T-cell (primary cell): ENCODE results near the gene HABP2. TPM values are rescaled to one million over a fixed set of nuclear protein-coding genes. Genes with fewer than 3 reads are reported as not detected.

Experiments
- ATAC-seq, 4 experiments: fragments of 200-7000 bp in 3 of 4; fragments of 150-1000 bp in 1 of 4; cut with Tn5 transposase; replicated peaks in 1 of 4; 1 replicate in 3 of 4; 2 replicates in 1 of 4; pipeline ENCODE4 v1.10.0; 2021; ENCODE audit warnings: moderate library complexity in 3 of 4, mild to moderate bottlenecking in 2 of 4, moderate number of reproducible peaks in 1 of 4
- CTCF ChIA-PET, 2 donors: fragments of 300-600 bp; sonication (Branson Sonifier 250); formaldehyde crosslinking; loops; one replicate each; lab custom pipeline; 2022; ENCODE audit warnings: antibody characterized with exemption in 2 of 2; lab: Charles Lee
- POLR2A ChIA-PET, 2 donors: fragments of 300-600 bp; sonication (Branson Sonifier 250); formaldehyde crosslinking; loops; one replicate each; lab custom pipeline; 2022; ENCODE audit warnings: antibody characterized with exemption in 2 of 2; lab: Charles Lee
- DNase-seq, 35 experiments: peaks; one replicate each; pipeline versions ENCODE4 v3.0.0 to v3.0.0-alpha.2; 2013 to 2023
- H3K27ac ChIP-seq: one replicate; pipeline ENCODE4 v1.5.1; 2013; ENCODE audit warnings: low read length
- H3K27me3 ChIP-seq, 2 experiments: replicated peaks in 1 of 2; 1 replicate in 1 of 2; 2 replicates in 1 of 2; pipeline versions ENCODE4 v1.6.1 to v1.7.0; 2013; ENCODE audit warnings: low read length in 1 of 2, mixed read lengths in 1 of 2; ENCODE audit not compliant: control insufficient read depth in 2 of 2, insufficient read depth in 2 of 2; ENCODE audit errors: extremely low read depth in 1 of 2
- H3K36me3 ChIP-seq, 2 donors: 1 replicate in 1 of 2; 2 replicates in 1 of 2; pipeline versions ENCODE4 v1.6.1 to v1.7.0; 2013; ENCODE audit warnings: low read length in 1 of 2; ENCODE audit not compliant: control insufficient read depth in 2 of 2, insufficient read depth in 1 of 2; ENCODE audit errors: extremely low read depth in 1 of 2
- H3K4me1 ChIP-seq, 2 experiments: 1 replicate in 1 of 2; 2 replicates in 1 of 2; pipeline versions ENCODE4 v1.6.1 to v1.7.0; 2013; ENCODE audit warnings: low read length in 2 of 2, mixed read lengths in 1 of 2; ENCODE audit not compliant: insufficient read depth in 2 of 2, control insufficient read depth in 1 of 2; ENCODE audit errors: extremely low read depth in 1 of 2
- H3K4me3 ChIP-seq, 2 donors: 1 replicate in 1 of 2; 2 replicates in 1 of 2; pipeline versions ENCODE4 v1.5.1 to v1.7.0; 2013; ENCODE audit warnings: mild to moderate bottlenecking in 2 of 2, low read length in 1 of 2, moderate library complexity in 1 of 2; ENCODE audit not compliant: control insufficient read depth in 1 of 2; ENCODE audit errors: extremely low read depth in 1 of 2
- H3K9me3 ChIP-seq: 2 replicates; pipeline ENCODE4 v1.7.0; 2013
- H3K27ac Mint-ChIP-seq, 2 donors: one replicate each; pipeline ENCODE4 v1.8.0; 2020 to 2021; ENCODE audit warnings: mild to moderate bottlenecking in 2 of 2, mixed read lengths in 2 of 2
- H3K27me3 Mint-ChIP-seq, 2 donors: one replicate each; pipeline ENCODE4 v1.8.0; 2021 to 2022; ENCODE audit warnings: mixed read lengths in 2 of 2
- H3K36me3 Mint-ChIP-seq: one replicate; pipeline ENCODE4 v1.8.0; 2021; ENCODE audit warnings: mixed read lengths
- H3K4me1 Mint-ChIP-seq, 3 donors: one replicate each; pipeline ENCODE4 v1.8.0; 2020 to 2022; ENCODE audit warnings: mixed read lengths in 3 of 3, mild to moderate bottlenecking in 1 of 3
- H3K4me3 Mint-ChIP-seq, 3 donors: one replicate each; pipeline ENCODE4 v1.8.0; 2020 to 2022; ENCODE audit warnings: mild to moderate bottlenecking in 3 of 3, mixed read lengths in 3 of 3, moderate library complexity in 3 of 3
- H3K9me3 Mint-ChIP-seq, 3 donors: one replicate each; pipeline ENCODE4 v1.8.0; 2020 to 2022; ENCODE audit warnings: mixed read lengths in 3 of 3
- WGBS: methylation state at CpG from one replicate; pipeline ENCODE4 v1.1.5; 2013; ENCODE audit warnings: missing lambda C conversion rate; ENCODE audit not compliant: insufficient coverage; 5-methylcytosine and 5-hydroxymethylcytosine counted together
- total RNA-seq, 35 experiments: library from RNA in 6 of 35; stranded (reverse) in 6 of 35; fragments of 120-200 nt in 1 of 35; gene quantifications; one replicate each; pipeline versions ENCODE4 v1.2.1 to v1.2.4 and lab custom pipeline; 2013 to 2026

HABP2 gene
- total RNA-seq, 5 donors from 2014 or later (not counting 1 experiment from before 2014, with no cell fraction given) = 0.13 to 0.28 (median 0.20) TPM; not detected in 2

DNA sequence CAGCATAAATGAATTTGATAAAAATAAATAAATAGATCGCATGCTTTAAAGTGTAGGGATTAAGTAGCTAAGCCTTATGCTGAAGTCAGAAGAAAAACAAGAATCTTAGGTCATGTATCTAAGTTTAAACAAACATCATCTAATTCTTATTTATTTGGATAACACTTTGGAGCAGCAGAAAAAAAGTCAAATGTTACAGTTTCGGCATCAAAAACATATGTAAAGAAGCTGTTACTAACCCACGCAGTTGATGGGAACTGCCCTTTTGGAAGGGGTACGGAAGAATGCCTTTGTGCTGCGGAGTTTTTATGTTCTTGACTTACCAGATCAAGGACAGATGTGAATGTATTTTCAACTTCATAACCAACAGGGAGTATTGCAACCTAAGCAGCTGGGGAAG is 37.3 kb upstream of the HABP2 start:
- H3K4me3 ChIP-seq = no peak overlapping the region
- WGBS = 100% methylated on average over 1 of the region's 5 CpGs
- no peaks in the 10 kb centered on the region for H3K4me1 Mint-ChIP-seq
- no peak overlapping the region for H3K27ac ChIP-seq
- H3K27me3 Mint-ChIP-seq = peaks cover 10 to 12% of the 10 kb centered on the region in 2 donors
- no peak overlapping the region for H3K27ac Mint-ChIP-seq
- ChIA-PET CTCF (no interaction called here), POLR2A (no interaction called here)
- H3K9me3 Mint-ChIP-seq = peaks cover 7 to 16% (median 14%) of the 10 kb centered on the region in 3 donors
- no peaks in the 10 kb centered on the region for H3K36me3 Mint-ChIP-seq
- ATAC-seq (no peak), DNase-seq (no peak)
- H3K9me3 ChIP-seq = no peaks in the 10 kb centered on the region
- H3K4me1 ChIP-seq = no peaks in the 10 kb centered on the region
- peaks cover 0 to 17% of the 10 kb centered on the region in 2 experiments for H3K27me3 ChIP-seq
- H3K36me3 ChIP-seq = no peaks in the 10 kb centered on the region
- no peak overlapping the region for H3K4me3 Mint-ChIP-seq

DNA sequence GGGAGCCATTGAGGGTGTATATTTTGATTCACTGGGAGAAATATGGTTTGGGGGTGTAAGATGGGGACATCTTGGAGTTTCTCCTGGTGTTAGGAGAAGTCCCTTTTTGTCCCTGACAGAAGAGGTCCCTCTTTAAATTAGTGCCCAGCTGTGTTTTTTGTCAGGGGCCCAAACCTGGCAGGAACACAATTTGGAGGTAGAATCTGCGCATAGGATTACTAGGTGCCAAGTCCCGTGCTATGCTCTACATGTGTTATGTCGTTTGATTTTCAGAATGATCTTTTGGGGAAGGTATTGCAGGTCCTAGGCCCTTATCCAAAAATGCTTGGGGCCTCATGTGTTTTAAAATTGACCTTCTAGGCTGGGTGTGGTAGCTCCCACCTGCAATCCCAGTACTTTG is 36.8 kb upstream of the HABP2 start:
- Histone ChIP-seq H3K4me3 (no peak overlapping the region), H3K27me3 (peaks cover 0 to 17% of the 10 kb centered on the region in 2 experiments), H3K27ac (no peak overlapping the region), H3K4me1 (no peaks in the 10 kb centered on the region), H3K9me3 (no peaks in the 10 kb centered on the region), H3K36me3 (no peaks in the 10 kb centered on the region)
- Mint-ChIP-seq H3K36me3 (no peaks in the 10 kb centered on the region), H3K27me3 (peaks cover 10 to 14% of the 10 kb centered on the region in 2 donors), H3K4me3 (no peak overlapping the region), H3K27ac (no peak overlapping the region), H3K9me3 (peaks cover 7 to 16% (median 12%) of the 10 kb centered on the region in 3 donors), H3K4me1 (no peaks in the 10 kb centered on the region)
- WGBS = 90% methylated on average over 2 of the region's 3 CpGs
- POLR2A ChIA-PET = no interaction called here
- CTCF ChIA-PET = no interaction called here
- ATAC-seq (no peak), DNase-seq (no peak)

DNA sequence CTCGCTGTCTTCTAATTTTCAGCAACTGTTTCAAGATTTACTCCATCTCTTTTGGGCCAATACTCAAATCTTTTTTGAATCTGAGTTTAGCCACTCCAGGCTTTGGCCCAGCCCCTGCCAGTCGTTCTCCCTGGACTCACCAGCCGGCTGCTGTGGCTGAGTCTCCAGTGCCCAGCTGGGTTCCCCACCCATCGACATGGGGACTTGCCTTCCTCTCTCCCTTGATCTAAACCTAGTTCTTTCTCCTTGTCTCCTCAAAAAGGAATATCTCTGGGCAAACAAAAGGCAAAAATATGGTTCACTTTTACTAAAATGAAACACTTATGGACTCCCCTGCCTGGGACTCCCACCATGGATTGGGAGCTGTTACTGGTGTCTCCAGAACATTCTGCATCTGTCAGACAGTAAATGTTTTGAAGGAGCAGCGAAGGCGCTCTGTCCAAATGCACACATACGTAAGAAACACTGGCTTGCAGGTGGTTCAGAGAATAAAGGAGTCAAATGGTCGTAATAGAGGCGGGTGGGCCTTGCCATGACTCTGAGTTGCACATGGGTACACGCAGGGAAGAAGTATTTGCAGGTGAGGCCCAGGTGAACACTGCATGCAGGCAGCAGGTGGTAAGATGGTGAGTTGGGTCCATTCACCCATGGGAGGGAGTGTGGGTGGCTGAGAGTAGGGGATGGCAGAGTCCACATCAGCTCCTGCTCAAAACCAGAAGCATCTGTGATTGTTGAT is 35.5 kb upstream of the HABP2 start:
- H3K36me3 ChIP-seq = no peaks in the 10 kb centered on the region
- no peak for ATAC-seq
- H3K36me3 Mint-ChIP-seq = no peaks in the 10 kb centered on the region
- H3K27me3 ChIP-seq = peaks cover 0 to 17% of the 10 kb centered on the region in 2 experiments
- H3K4me1 Mint-ChIP-seq = no peaks in the 10 kb centered on the region
- H3K4me3 Mint-ChIP-seq = no peak overlapping the region
- DNase-seq = no peak
- H3K27me3 Mint-ChIP-seq = peaks cover 10 to 14% of the 10 kb centered on the region in 2 donors
- H3K9me3 ChIP-seq = no peaks in the 10 kb centered on the region
- POLR2A ChIA-PET = no interaction called here
- CTCF ChIA-PET = no interaction called here
- no peak overlapping the region for H3K27ac Mint-ChIP-seq
- no peaks in the 10 kb centered on the region for H3K4me1 ChIP-seq
- peaks cover 0 to 6% (median 2%) of the 10 kb centered on the region in 3 donors for H3K9me3 Mint-ChIP-seq
- H3K27ac ChIP-seq = no peak overlapping the region
- 80% methylated on average over 6 of the region's 10 CpGs for WGBS
- no peak overlapping the region for H3K4me3 ChIP-seq

DNA sequence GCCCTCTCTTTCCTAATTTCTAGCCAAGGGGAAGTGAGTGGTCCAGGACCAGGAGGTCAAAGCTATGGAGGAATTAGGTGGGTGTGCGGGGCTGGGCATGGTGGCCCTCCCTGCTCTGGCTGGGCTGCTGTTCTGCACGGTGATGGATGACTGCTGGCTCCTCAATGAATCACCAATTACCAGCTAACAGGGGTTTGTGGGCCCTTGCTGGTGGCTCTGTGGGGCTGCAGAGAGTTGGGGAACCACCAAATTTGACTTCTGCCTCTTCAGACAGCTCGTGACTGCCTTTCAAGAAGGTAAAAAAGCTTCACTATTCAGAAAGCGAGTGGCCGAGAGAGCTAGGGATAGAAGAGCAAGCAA is 35.0 kb upstream of the HABP2 start:
- Histone ChIP-seq H3K27me3 (peaks cover 0 to 17% of the 10 kb centered on the region in 2 experiments), H3K4me1 (no peaks in the 10 kb centered on the region), H3K36me3 (no peaks in the 10 kb centered on the region), H3K27ac (no peak overlapping the region), H3K9me3 (no peaks in the 10 kb centered on the region), H3K4me3 (no peak overlapping the region)
- Mint-ChIP-seq H3K36me3 (no peaks in the 10 kb centered on the region), H3K9me3 (peaks cover 0 to 3% (median 1%) of the 10 kb centered on the region in 3 donors), H3K27ac (no peak overlapping the region), H3K27me3 (peaks cover 10 to 18% of the 10 kb centered on the region in 2 donors), H3K4me1 (no peaks in the 10 kb centered on the region), H3K4me3 (no peak overlapping the region)
- no peak for ATAC-seq
- CTCF ChIA-PET = no interaction called here
- 37% methylated on average over 3 of the region's 5 CpGs for WGBS
- POLR2A ChIA-PET = no interaction called here
- no peak for DNase-seq

DNA sequence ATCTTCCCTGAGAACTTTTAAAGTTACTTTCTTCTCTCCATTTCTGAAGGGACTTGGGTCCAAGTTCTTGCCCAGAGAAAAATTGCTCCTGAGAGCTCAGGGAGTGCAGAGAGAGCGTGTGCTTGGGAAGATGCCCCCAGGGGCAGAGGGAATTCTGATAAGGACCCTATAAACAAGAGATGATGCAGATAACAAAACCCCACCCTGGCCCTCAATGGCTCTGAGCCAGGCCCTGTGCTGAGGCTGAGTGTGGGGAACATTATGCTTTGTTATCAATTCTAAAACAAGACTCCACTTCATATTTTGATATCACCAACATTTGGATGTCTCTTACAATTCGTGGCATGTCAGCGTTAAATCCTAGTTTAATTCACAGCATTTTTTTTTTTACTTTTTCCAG is 34.4 kb upstream of the HABP2 start:
- Mint-ChIP-seq H3K27me3 (peaks cover 10 to 19% of the 10 kb centered on the region in 2 donors), H3K27ac (no peak overlapping the region), H3K4me3 (no peak overlapping the region), H3K36me3 (no peaks in the 10 kb centered on the region), H3K9me3 (peaks cover 0 to 3% (median 0%) of the 10 kb centered on the region in 3 donors), H3K4me1 (no peaks in the 10 kb centered on the region)
- no peaks in the 10 kb centered on the region for H3K9me3 ChIP-seq
- no peak for DNase-seq
- no peaks in the 10 kb centered on the region for H3K4me1 ChIP-seq
- peaks cover 0 to 17% of the 10 kb centered on the region in 2 experiments for H3K27me3 ChIP-seq
- no peaks in the 10 kb centered on the region for H3K36me3 ChIP-seq
- ATAC-seq = no peak
- no CpG with 5 or more reads among the region's 3 CpGs for WGBS
- H3K27ac ChIP-seq = no peak overlapping the region
- ChIA-PET POLR2A (no interaction called here), CTCF (no interaction called here)
- H3K4me3 ChIP-seq = no peak overlapping the region

DNA sequence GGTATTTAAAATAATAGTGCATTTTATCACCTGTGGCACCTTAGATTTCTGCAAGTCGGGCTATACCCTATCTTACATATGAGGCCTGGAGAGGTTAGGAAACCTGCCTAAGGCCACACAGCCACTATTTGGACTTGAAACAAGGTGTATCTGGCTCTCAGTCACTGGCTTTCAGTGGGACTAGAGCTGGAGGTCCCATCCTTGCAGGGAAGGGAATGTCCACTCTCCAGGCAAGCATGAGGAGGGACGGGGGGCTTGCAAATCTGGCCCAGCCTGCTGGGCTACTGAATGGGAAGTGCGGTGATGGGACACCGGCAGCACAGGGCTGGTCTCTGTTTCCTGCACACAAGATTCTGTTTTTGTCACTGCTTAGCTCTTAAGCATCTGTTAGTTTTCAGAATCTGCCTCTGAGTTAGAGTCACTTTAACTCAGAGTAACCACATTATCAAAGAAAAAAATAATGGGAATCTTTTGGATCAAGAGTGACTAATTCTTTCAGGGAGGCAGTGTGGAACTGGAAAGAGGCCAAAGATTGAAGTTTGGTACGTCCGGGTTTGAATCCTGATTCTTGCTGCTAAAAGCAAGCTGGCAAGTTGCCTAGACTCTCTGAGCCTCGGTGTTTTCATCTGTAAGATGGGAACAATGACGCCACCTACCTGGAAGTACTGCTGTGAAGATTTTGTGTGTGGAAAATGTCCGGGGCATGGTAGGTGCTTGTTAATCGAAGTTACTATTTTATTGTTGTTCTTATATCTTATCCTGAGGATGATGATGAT is 33.8 kb upstream of the HABP2 start:
- POLR2A ChIA-PET = no interaction called here
- Mint-ChIP-seq H3K27ac (no peak overlapping the region), H3K27me3 (peaks cover 7 to 15% of the 10 kb centered on the region in 2 donors), H3K9me3 (peaks cover 0 to under 1% (median 0%) of the 10 kb centered on the region in 3 donors), H3K36me3 (no peaks in the 10 kb centered on the region), H3K4me3 (no peak overlapping the region), H3K4me1 (no peaks in the 10 kb centered on the region)
- no peak for ATAC-seq
- DNase-seq = no peak
- Histone ChIP-seq H3K36me3 (no peaks in the 10 kb centered on the region), H3K4me1 (no peaks in the 10 kb centered on the region), H3K4me3 (no peak overlapping the region), H3K27ac (no peak overlapping the region), H3K27me3 (peaks cover 0 to 17% of the 10 kb centered on the region in 2 experiments), H3K9me3 (no peaks in the 10 kb centered on the region)
- CTCF ChIA-PET = no interaction called here
- WGBS = 76% methylated on average over 5 of the region's 10 CpGs
